ENCODE data around the gene DDX54.
"Not testable (repeated sequence)": the region's sequence is repeated elsewhere in the genome, so short reads cannot be mapped to it uniquely, and the experiment has no call there.

DDX54 gene

DNA sequence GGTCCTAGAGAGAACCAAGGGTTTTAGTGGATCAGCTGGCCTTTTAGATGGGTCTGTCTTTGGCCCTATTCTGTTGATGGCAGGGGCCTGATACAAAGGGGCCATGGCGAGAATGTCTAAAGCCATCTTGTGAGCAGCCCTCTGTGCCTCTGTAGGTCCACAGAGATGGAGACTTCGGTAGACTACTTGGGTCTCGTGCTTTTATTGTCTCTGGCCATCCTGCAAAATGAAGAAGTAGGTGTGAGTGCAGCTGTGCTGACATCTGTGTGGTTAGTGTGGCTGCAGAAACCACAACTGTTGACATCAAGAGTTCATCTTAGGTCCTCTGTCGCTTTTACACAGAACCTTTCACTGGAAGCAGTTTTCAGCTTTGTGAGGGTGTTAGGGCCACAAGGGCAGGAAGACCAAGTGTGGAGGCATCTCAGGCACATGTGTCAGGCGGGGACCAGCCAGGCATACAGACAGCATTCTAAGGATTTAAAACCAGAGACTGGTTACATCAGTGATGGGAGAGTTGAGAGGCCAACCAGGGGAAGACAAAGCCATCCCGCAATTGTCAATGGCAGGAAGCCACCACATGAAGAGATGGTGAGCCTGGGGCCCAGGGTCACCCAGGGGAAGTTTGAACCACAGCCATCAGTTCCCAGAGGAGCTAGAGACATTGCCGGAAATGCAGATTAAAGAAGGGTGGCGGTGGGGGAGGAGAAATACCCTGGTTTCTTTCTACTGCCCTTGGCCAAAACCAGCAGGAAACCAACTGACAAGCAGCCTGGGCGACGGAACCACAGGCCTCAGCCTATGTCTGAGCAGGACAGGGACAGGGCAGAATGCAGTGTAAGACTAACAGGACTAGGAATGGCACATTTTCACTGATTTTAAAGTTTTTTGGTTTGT, 23.0 kb upstream of the DDX54 start:
- no peak overlapping the region for H2AFZ ChIP-seq (ENCODE audit: low read depth, low read length)
- no peaks in the 10 kb centered on the region for H4K20me1 ChIP-seq (ENCODE audit: insufficient read depth, low read length)
- no peaks in the 10 kb centered on the region for H3K27me3 ChIP-seq (ENCODE audit: insufficient read depth, low read length, poor library complexity)
- H3K9ac ChIP-seq (ENCODE audit: low read depth, low read length), result peak overlapping the region; percentile 59
- H3K27ac ChIP-seq (ENCODE audit: low read length), result peak overlapping the region; percentile 96
- ATAC-seq (ENCODE audit: insufficient read depth, low read depth) (peak; percentile 76), DNase-seq (peak; percentile 94)
- TF ChIP-seq, protein P1, sequence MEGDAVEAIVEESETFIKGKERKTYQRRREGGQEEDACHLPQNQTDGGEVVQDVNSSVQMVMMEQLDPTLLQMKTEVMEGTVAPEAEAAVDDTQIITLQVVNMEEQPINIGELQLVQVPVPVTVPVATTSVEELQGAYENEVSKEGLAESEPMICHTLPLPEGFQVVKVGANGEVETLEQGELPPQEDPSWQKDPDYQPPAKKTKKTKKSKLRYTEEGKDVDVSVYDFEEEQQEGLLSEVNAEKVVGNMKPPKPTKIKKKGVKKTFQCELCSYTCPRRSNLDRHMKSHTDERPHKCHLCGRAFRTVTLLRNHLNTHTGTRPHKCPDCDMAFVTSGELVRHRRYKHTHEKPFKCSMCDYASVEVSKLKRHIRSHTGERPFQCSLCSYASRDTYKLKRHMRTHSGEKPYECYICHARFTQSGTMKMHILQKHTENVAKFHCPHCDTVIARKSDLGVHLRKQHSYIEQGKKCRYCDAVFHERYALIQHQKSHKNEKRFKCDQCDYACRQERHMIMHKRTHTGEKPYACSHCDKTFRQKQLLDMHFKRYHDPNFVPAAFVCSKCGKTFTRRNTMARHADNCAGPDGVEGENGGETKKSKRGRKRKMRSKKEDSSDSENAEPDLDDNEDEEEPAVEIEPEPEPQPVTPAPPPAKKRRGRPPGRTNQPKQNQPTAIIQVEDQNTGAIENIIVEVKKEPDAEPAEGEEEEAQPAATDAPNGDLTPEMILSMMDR (IDR thresholded peaks at IDR 0.05; ENCODE audit: borderline replicate concordance, extremely low read depth, low read length, poor library complexity, severe bottlenecking), result no peak
- no peak for TF ChIP-seq EZH2 (IDR thresholded peaks at IDR 0.05; ENCODE audit: borderline replicate concordance, low read depth, low read length, severe bottlenecking)
- peak overlapping the region; percentile 65 for H3K4me2 ChIP-seq (ENCODE audit: insufficient read depth, low read length)
- no peaks in the 10 kb centered on the region for H3K9me3 ChIP-seq (ENCODE audit: insufficient read depth, low read length, severe bottlenecking)
- H3K36me3 ChIP-seq (ENCODE audit: insufficient read depth, low read length), result no peaks in the 10 kb centered on the region; the same call in 1 of the 2 replicates
- H3K79me2 ChIP-seq (ENCODE audit: insufficient read depth, low read length), result peaks cover 12% of the 10 kb centered on the region; the same call in 1 of the 2 replicates
- peak overlapping the region in 1 of 2 experiments; percentile 50; a peak in 2 of 4 replicates for H3K4me3 ChIP-seq (ENCODE audit: low read depth in 1 of 2, low read length in 2 of 2)
- peaks cover 60% of the 10 kb centered on the region for H3K4me1 ChIP-seq (ENCODE audit: insufficient read depth, low read length)

DNA sequence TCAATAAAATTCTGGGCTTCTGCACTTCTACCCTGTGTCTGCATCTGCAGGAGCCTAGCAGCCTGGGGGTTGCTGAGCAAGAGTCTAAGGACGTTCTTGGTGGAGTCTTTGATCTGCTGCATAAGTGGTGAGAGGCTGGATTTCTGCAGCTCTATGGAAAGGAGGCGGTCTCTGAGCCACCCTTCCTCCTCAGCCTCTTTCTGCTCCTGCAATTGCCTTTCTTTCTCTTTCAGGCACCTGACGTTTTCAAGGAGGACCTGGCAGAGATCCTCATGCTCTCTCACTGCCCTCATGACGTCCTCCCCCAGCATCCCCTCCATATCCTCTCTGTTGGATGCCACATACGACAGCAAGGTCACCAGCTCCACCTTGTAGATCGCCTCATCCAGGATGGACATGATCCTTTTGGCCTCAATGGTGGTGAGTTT, 22.3 kb upstream of the DDX54 start:
- TF ChIP-seq, protein P1 (IDR thresholded peaks at IDR 0.05; ENCODE audit: borderline replicate concordance, extremely low read depth, low read length, poor library complexity, severe bottlenecking), result no peak
- no peak for TF ChIP-seq EZH2 (IDR thresholded peaks at IDR 0.05; ENCODE audit: borderline replicate concordance, low read depth, low read length, severe bottlenecking)
- Histone ChIP-seq H3K27me3 (ENCODE audit: insufficient read depth, low read length, poor library complexity) (no peaks in the 10 kb centered on the region), H3K4me2 (ENCODE audit: insufficient read depth, low read length) (peak overlapping the region; percentile 65), H3K9me3 (ENCODE audit: insufficient read depth, low read length, severe bottlenecking) (no peaks in the 10 kb centered on the region), H3K4me3 (ENCODE audit: low read depth in 1 of 2, low read length in 2 of 2) (peak overlapping the region in 1 of 2 experiments; percentile 50; a peak in 2 of 4 replicates), H4K20me1 (ENCODE audit: insufficient read depth, low read length) (no peaks in the 10 kb centered on the region), H3K79me2 (ENCODE audit: insufficient read depth, low read length) (peaks cover 12% of the 10 kb centered on the region; the same call in 1 of the 2 replicates), H3K27ac (ENCODE audit: low read length) (peak overlapping the region; percentile 96), H3K4me1 (ENCODE audit: insufficient read depth, low read length) (peaks cover 60% of the 10 kb centered on the region), H3K9ac (ENCODE audit: low read depth, low read length) (peak overlapping the region; percentile 59), H3K36me3 (ENCODE audit: insufficient read depth, low read length) (no peaks in the 10 kb centered on the region; the same call in 1 of the 2 replicates), H2AFZ (ENCODE audit: low read depth, low read length) (no peak overlapping the region)
- ATAC-seq (ENCODE audit: insufficient read depth, low read depth), result peak; percentile 75
- peak; percentile 88 for DNase-seq

DNA sequence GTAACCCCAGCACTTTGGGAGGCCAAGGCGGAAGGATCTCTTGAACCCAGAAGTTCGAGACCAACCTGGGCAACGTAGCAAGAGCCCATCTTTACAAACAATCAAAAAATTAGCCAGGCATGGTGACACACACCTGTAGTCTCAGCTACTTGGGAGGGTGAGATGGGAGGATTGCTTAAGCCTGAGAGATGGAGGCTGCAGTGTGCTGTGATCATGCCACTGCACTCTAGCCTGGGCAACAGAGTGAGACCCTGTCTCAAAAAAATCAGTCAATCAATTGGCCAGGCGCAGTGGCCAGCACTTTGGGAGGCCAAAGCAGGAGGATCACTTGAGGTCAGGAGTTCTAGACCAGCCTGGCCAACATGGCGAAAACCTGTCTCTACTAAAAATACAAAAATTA, 21.5 kb upstream of the DDX54 start:
- not testable (repeated sequence) for H4K20me1 ChIP-seq (ENCODE audit: insufficient read depth, low read length); H3K36me3 ChIP-seq (ENCODE audit: insufficient read depth, low read length); H3K27me3 ChIP-seq (ENCODE audit: insufficient read depth, low read length, poor library complexity); H2AFZ ChIP-seq (ENCODE audit: low read depth, low read length); DNase-seq; H3K9me3 ChIP-seq (ENCODE audit: insufficient read depth, low read length, severe bottlenecking); ATAC-seq (ENCODE audit: insufficient read depth, low read depth); H3K4me3 ChIP-seq (ENCODE audit: low read depth in 1 of 2, low read length in 2 of 2)
- peak overlapping the region; percentile 59 for H3K9ac ChIP-seq (ENCODE audit: low read depth, low read length)
- peaks cover 60% of the 10 kb centered on the region for H3K4me1 ChIP-seq (ENCODE audit: insufficient read depth, low read length)
- H3K79me2 ChIP-seq (ENCODE audit: insufficient read depth, low read length), result peaks cover 12% of the 10 kb centered on the region; the same call in 1 of the 2 replicates
- H3K27ac ChIP-seq (ENCODE audit: low read length), result peak overlapping the region; percentile 96
- H3K4me2 ChIP-seq (ENCODE audit: insufficient read depth, low read length), result peak overlapping the region; percentile 65

DNA sequence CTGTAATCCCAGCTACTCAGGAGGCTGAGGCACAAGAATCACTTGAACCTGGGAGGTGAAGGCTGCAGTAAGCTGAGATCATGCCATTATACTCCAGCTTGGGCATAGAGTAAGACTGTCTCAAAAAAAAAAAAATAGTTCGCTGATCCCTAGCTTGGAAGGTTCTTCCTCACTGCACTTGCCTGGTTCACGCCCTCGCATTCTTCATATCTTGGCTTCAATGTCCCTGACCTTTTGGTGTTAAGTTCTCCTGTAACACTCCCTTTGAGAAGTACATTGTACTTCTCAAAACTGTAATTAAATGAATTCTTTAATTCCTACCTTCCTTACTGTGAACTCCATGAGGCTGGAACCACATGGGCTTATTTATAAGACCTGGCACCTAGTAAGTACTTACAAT, 19.5 kb upstream of the DDX54 start:
- ATAC-seq (ENCODE audit: insufficient read depth, low read depth), result no peak
- peaks cover 43% of the 10 kb centered on the region for H3K4me1 ChIP-seq (ENCODE audit: insufficient read depth, low read length)

More for the DNA sequence above, 19.5 kb upstream of the DDX54 start:
- no peak overlapping the region for H3K4me2 ChIP-seq (ENCODE audit: insufficient read depth, low read length)
- H3K79me2 ChIP-seq (ENCODE audit: insufficient read depth, low read length), result peaks cover 2% of the 10 kb centered on the region; the same call in 1 of the 2 replicates
- no peak overlapping the region for H3K4me3 ChIP-seq (ENCODE audit: low read depth in 1 of 2, low read length in 2 of 2)
- DNase-seq, result no peak
- peak overlapping the region; percentile 42; the same call in 1 of the 2 replicates for H3K27ac ChIP-seq (ENCODE audit: low read length)
- H3K27me3 ChIP-seq (ENCODE audit: insufficient read depth, low read length, poor library complexity), result no peaks in the 10 kb centered on the region
- H4K20me1 ChIP-seq (ENCODE audit: insufficient read depth, low read length), result no peaks in the 10 kb centered on the region
- no peak overlapping the region for H2AFZ ChIP-seq (ENCODE audit: low read depth, low read length)
- H3K9ac ChIP-seq (ENCODE audit: low read depth, low read length), result no peak overlapping the region
- H3K36me3 ChIP-seq (ENCODE audit: insufficient read depth, low read length), result no peaks in the 10 kb centered on the region
- no peaks in the 10 kb centered on the region for H3K9me3 ChIP-seq (ENCODE audit: insufficient read depth, low read length, severe bottlenecking)
- TF ChIP-seq EZH2 (IDR thresholded peaks at IDR 0.05; ENCODE audit: borderline replicate concordance, low read depth, low read length, severe bottlenecking), result no peak
- TF ChIP-seq, protein P1 (IDR thresholded peaks at IDR 0.05; ENCODE audit: borderline replicate concordance, extremely low read depth, low read length, poor library complexity, severe bottlenecking), result no peak

All from DND-41 (cell line).